NCI-H146 treated with DMSO at 0.1 percent for 48 hours (cell line): ENCODE measurements around the gene SESN3.
"Not testable (repeated sequence)": the region's sequence is repeated elsewhere in the genome, so short reads cannot be mapped to it uniquely, and the experiment has no call there.

Source experiments
- DNase-seq: peaks from one replicate; lab custom pipeline; 2025; ENCODE audit not compliant: unreplicated experiment; lab: John Stamatoyannopoulos, UW

The SESN3 gene

GRCh38 chr11:95222817-95223216 is 8.2 kb downstream of the SESN3 start:
- DNase-seq: no peak

GRCh38 chr11:95219599-95219998 is 11.4 kb downstream of the SESN3 start:
- DNase-seq: no peak

- DNase-seq: no peak
Observed at GRCh38 chr11:95218149-95218548, 12.9 kb downstream of the SESN3 start.

GRCh38 chr11:95212609-95213008 is 18.4 kb downstream of the SESN3 start:
- DNase-seq: no peak

GRCh38 chr11:95209535-95209934 is 21.5 kb downstream of the SESN3 start:
- not testable (repeated sequence) for DNase-seq

- no peak for DNase-seq
Observed at GRCh38 chr11:95200781-95201457, 30.1 kb downstream of the SESN3 start.

- no peak for DNase-seq
Observed at GRCh38 chr11:95195831-95196230, 35.2 kb downstream of the SESN3 start.

- DNase-seq: no peak
Observed at GRCh38 chr11:95193541-95193940, 37.5 kb downstream of the SESN3 start.

- DNase-seq: no peak
Observed at GRCh38 chr11:95192717-95193116, 38.3 kb downstream of the SESN3 start.

- no peak for DNase-seq
Observed at GRCh38 chr11:95187723-95188122, 43.3 kb downstream of the SESN3 start.

- no peak for DNase-seq
Observed at GRCh38 chr11:95182397-95182796, 48.6 kb downstream of the SESN3 start.

GRCh38 chr11:95175818-95176380 is 55.1 kb downstream of the SESN3 start:
- no peak for DNase-seq

- no peak for DNase-seq
Observed at GRCh38 chr11:95170294-95170693, 60.7 kb downstream of the SESN3 start.

GRCh38 chr11:95166781-95167180 is 64.2 kb downstream of the SESN3 start:
- DNase-seq: no peak

GRCh38 chr11:95165638-95166037 is 65.4 kb downstream of the SESN3 start:
- DNase-seq: no peak

GRCh38 chr11:95163106-95163505 is 67.9 kb downstream of the SESN3 start:
- no peak for DNase-seq

- no peak for DNase-seq
Observed at GRCh38 chr11:95161248-95161647, 69.8 kb downstream of the SESN3 start.

- DNase-seq: no peak
Observed at GRCh38 chr11:95157824-95158223, 73.2 kb downstream of the SESN3 start.

GRCh38 chr11:95156916-95157541 is 74.0 kb downstream of the SESN3 start:
- no peak for DNase-seq

GRCh38 chr11:95156133-95156721 is 74.8 kb downstream of the SESN3 start:
- no peak for DNase-seq

GRCh38 chr11:95155385-95155784 is 75.6 kb downstream of the SESN3 start:
- no peak for DNase-seq

- DNase-seq: no peak
Observed at GRCh38 chr11:95154514-95154913, 76.5 kb downstream of the SESN3 start.
